ENCODE results near the gene NRG2.

Gene NRG2

DNA sequence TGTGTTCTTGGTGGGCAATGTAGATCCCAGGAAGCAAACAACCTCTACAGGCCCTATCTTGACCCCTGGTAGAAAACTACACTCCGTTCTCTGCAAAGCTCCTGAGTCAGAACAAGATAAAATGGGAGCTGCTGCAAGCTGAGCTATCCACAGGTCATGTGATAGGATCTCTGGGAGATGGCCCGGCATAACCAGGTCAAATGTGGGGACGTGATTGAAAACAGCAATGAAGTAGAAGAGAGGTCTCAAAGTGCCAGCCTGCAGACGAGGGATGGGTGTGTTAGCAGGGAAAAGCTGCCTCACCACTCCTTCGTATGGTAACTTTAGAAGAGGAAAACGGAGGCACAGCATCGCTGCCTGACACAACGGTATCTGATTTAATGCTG lies 25.0 kb downstream of the NRG2 start:
- DNase-seq (ENCODE audit: low read depth): no peak
- H3K4me3 ChIP-seq (ENCODE audit: control insufficient read depth, low read depth, low read length): no peak overlapping the region
- TF ChIP-seq CTCF (IDR thresholded peaks at IDR 0.05; ENCODE audit: control insufficient read depth, insufficient read depth, low read depth, low read length, missing control alignments): no peak

DNA sequence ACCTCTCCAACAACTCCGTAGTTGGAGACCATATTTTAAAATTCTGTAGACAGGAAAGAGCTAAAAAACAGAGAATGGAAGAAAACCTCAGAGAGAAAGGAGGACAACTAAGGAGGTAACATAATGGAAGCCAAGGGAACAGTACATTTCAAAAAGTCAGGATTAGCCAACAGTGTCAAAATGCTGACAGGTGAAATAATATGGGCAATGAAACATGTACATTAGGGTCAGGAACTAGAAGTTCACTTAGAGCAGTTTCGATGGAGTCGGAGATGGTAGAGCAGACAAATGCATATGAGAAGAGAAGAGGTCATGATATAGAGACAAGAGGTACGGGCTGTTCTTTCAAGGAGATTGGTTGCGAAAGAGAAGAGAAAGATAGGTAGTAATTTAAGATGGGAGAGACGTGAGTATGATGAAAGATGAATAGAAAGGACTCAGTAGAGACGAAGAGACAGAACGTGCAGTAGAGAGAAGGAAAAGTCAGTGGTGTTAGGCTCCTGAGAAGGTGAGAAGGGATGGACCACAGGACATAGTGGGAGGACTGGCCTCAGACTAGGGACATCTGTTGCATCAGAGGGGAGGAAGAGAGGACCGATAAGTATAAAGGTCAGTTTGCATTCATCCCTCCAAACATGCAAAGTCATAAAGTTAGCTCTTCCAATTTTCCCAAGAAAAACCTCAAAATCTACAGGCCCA lies 25.6 kb downstream of the NRG2 start:
- TF ChIP-seq CTCF (IDR thresholded peaks at IDR 0.05; ENCODE audit: control insufficient read depth, insufficient read depth, low read depth, low read length, missing control alignments): no peak
- DNase-seq (ENCODE audit: low read depth): no peak
- H3K4me3 ChIP-seq (ENCODE audit: control insufficient read depth, low read depth, low read length): no peak overlapping the region

DNA sequence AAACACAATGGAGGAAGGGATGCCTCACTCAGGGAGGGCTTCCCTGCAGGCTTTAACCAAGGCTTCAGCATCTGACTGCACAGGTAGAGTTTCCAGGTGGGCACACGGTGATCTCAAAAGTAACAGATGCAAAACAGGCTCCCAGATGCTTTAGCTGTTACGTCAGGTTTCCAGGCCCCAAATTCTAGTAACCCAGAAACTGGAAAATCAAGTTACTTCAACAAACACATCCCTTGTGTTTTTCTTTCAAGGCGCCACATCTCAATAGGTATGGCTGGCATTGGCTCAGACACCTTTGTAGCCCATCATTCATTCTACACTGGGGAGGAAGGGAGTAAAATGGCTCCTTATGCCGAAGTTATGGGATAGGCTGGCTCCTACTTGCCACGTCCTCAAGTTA lies 27.4 kb downstream of the NRG2 start:
- no peak for TF ChIP-seq CTCF (IDR thresholded peaks at IDR 0.05; ENCODE audit: control insufficient read depth, insufficient read depth, low read depth, low read length, missing control alignments)
- no peak for DNase-seq (ENCODE audit: low read depth)
- no peak overlapping the region for H3K4me3 ChIP-seq (ENCODE audit: control insufficient read depth, low read depth, low read length)

DNA sequence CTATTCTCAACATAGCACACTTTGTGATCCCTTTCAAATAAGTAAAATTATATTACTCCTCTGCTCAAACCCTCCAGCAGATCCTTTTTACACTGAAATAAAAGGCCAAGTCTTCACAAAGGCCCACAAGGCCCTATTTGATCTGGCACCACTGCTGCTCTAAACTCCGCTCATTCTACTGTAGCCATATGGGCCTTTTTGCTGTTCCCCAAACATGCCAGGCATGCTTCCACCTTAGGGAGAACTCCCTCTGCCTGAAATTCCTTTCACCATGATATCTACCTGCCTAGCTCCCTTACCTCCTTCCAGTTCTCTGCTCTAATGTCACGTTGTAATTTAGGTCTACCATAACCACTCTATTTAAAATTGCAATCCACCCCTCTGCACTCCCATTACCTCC lies 28.3 kb downstream of the NRG2 start:
- no peak for TF ChIP-seq CTCF (IDR thresholded peaks at IDR 0.05; ENCODE audit: control insufficient read depth, insufficient read depth, low read depth, low read length, missing control alignments)
- DNase-seq (ENCODE audit: low read depth): no peak
- H3K4me3 ChIP-seq (ENCODE audit: control insufficient read depth, low read depth, low read length): no peak overlapping the region

GRCh38 chr5:140013536-140013935 lies 29.6 kb downstream of the NRG2 start:
- no peak overlapping the region for H3K4me3 ChIP-seq (ENCODE audit: control insufficient read depth, low read depth, low read length)

DNA sequence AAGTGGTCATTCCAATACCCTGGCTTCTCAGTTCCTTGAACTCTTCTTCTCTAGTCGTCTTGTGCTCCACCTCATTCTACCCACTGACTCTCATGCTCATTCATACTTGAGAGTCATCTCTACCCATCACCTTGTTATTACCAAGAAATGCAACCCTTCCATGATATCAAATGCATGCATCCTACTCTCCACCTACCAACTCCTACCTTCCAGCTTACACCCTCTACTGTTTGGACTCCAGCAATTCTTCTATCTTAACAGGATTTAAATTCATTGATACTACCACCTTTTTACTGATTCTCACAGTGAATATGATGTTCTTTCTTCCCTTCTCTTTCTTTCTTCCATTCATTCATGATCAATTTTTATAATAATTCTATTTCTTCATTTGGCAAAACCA lies 30.7 kb downstream of the NRG2 start:
- TF ChIP-seq CTCF (IDR thresholded peaks at IDR 0.05; ENCODE audit: control insufficient read depth, insufficient read depth, low read depth, low read length, missing control alignments): no peak
- H3K4me3 ChIP-seq (ENCODE audit: control insufficient read depth, low read depth, low read length): no peak overlapping the region
- no peak for DNase-seq (ENCODE audit: low read depth)

More at GRCh38 chr5:140013536-140013935, 29.6 kb downstream of the NRG2 start:
- no peak for DNase-seq (ENCODE audit: low read depth)
- TF ChIP-seq CTCF (IDR thresholded peaks at IDR 0.05; ENCODE audit: control insufficient read depth, insufficient read depth, low read depth, low read length, missing control alignments): no peak

Measured in AG09309 (cell line).